Gastrocnemius medialis (tissue), 4 donors: ENCODE results near the gene CCDC81.

Experiments
- POLR2A ChIP-seq, 2 donors: fragments of 450-650 bp; IDR thresholded peaks; one replicate each; pipeline ENCODE4 v1.6.1; 2017; ENCODE audit warnings: antibody characterized with exemption in 2 of 2, mild to moderate bottlenecking in 2 of 2, moderate library complexity in 2 of 2
- TF ChIP-seq, protein P1 (sequence below), 5 experiments: fragments of 450-650 bp in 3 of 5; fragments of 200-600 bp in 2 of 5; sonication (generic) in 2 of 5; IDR thresholded peaks in 4 of 5; conservative IDR thresholded peaks in 1 of 5; 1 replicate in 4 of 5; 2 replicates in 1 of 5; pipeline ENCODE4 v1.5.1; 2016 to 2019; ENCODE audit warnings: antibody characterized with exemption in 5 of 5, mild to moderate bottlenecking in 3 of 5, moderate library complexity in 3 of 5

DNA sequence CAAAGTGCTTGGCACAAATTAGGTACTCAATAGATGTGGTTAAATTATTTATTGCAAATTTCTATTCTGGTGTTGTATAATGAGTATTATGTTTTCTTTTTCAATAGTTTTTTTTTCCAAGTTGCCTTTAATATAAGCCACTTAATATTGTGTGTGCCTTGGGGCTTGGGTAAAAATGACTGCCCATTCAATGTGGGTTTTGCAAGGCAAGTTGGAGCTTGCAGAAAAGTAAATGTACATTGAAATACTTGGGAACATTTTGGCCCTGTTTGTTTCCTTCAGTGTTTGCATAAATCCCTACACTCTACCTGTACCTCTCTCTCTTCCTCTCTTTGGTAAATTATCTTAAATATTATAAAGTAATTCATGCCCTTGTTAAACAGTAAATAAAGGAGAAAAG lies 2.1 kb upstream of the CCDC81 start:
- TF ChIP-seq, protein P1, sequence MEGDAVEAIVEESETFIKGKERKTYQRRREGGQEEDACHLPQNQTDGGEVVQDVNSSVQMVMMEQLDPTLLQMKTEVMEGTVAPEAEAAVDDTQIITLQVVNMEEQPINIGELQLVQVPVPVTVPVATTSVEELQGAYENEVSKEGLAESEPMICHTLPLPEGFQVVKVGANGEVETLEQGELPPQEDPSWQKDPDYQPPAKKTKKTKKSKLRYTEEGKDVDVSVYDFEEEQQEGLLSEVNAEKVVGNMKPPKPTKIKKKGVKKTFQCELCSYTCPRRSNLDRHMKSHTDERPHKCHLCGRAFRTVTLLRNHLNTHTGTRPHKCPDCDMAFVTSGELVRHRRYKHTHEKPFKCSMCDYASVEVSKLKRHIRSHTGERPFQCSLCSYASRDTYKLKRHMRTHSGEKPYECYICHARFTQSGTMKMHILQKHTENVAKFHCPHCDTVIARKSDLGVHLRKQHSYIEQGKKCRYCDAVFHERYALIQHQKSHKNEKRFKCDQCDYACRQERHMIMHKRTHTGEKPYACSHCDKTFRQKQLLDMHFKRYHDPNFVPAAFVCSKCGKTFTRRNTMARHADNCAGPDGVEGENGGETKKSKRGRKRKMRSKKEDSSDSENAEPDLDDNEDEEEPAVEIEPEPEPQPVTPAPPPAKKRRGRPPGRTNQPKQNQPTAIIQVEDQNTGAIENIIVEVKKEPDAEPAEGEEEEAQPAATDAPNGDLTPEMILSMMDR (IDR thresholded peaks at IDR 0.05 in 4 of 5, conservative IDR thresholded peaks at IDR 0.05 in 1 of 5) = no peak
- no peak for TF ChIP-seq POLR2A (IDR thresholded peaks at IDR 0.05)
